Chondrocyte (in vitro differentiated cells): ENCODE data around the gene TNIP1. TPM values are rescaled to one million over a fixed set of nuclear protein-coding genes. Genes with fewer than 3 reads are reported as not detected.

Experiments
- DNase-seq: peaks from one replicate; pipeline ENCODE4 v3.0.0; 2021; ENCODE audit warnings: mixed read lengths, low spot score
- H3K27ac Mint-ChIP-seq: one replicate; pipeline ENCODE4 v1.8.0; 2021; ENCODE audit warnings: mild to moderate bottlenecking, moderate library complexity, mixed read lengths; ENCODE audit not compliant: unreplicated experiment
- H3K27me3 Mint-ChIP-seq: 2 replicates; pipeline ENCODE4 v1.8.0; 2021; ENCODE audit warnings: low read depth, mixed read lengths
- H3K36me3 Mint-ChIP-seq: 2 replicates; pipeline ENCODE4 v1.8.0; 2021; ENCODE audit warnings: low read depth, mixed read lengths
- H3K4me1 Mint-ChIP-seq: 2 replicates; pipeline ENCODE4 v1.8.0; 2021; ENCODE audit warnings: low read depth, mild to moderate bottlenecking, mixed read lengths
- H3K4me3 Mint-ChIP-seq: one replicate; pipeline ENCODE4 v1.8.0; 2021; ENCODE audit warnings: mild to moderate bottlenecking, moderate library complexity, mixed read lengths; ENCODE audit not compliant: unreplicated experiment
- H3K9me3 Mint-ChIP-seq: 2 replicates; pipeline ENCODE4 v1.8.0; 2021; ENCODE audit warnings: low read depth, mixed read lengths
- total RNA-seq: library from RNA; stranded (reverse); gene quantifications from 3 replicates; pipeline ENCODE4 v1.2.1, GENCODE V29; 2021
- TF ChIP-seq, protein P1 (sequence below): fragments of 200-600 bp; sonication (generic); IDR thresholded peaks from 2 replicates; pipeline ENCODE4 v1.5.0; 2021; ENCODE audit warnings: antibody characterized with exemption, mild to moderate bottlenecking, moderate library complexity

The TNIP1 gene
- total RNA-seq, 1 donor from 2014 or later: 75.6 TPM

DNA sequence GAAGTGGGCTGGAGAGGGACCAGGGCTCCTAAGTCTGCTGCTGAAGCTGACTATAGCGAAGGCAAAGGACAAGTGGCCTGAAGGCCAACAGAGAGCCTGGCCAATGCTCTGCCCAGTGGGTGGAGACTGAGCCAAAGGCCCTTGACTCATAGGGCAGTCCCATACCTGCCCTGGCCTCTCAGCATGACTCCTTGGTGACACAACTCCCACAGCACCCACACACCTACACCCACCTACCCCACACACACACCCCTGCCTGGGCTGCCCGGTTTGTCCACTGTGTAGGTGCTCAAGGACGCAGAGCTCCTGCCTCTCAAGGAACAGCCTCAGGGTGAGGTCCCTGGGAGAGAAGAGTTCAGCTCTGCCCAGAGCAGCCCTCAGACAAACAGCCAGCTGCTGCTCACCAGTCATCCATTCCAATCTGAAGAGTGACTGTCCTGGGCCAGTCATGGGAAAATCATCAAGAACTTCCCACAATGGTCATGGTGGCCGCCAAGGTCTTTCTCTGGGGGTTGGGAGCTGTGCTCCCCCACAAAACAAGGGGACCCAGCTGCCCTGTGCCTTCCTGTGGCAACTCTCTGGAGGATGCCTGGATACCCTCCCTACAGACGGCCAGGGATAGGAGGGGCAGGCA, 5.0 kb downstream of the TNIP1 start:
- TF ChIP-seq, protein P1, sequence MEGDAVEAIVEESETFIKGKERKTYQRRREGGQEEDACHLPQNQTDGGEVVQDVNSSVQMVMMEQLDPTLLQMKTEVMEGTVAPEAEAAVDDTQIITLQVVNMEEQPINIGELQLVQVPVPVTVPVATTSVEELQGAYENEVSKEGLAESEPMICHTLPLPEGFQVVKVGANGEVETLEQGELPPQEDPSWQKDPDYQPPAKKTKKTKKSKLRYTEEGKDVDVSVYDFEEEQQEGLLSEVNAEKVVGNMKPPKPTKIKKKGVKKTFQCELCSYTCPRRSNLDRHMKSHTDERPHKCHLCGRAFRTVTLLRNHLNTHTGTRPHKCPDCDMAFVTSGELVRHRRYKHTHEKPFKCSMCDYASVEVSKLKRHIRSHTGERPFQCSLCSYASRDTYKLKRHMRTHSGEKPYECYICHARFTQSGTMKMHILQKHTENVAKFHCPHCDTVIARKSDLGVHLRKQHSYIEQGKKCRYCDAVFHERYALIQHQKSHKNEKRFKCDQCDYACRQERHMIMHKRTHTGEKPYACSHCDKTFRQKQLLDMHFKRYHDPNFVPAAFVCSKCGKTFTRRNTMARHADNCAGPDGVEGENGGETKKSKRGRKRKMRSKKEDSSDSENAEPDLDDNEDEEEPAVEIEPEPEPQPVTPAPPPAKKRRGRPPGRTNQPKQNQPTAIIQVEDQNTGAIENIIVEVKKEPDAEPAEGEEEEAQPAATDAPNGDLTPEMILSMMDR: no peak
- no peaks in the 10 kb centered on the region for H3K27me3 Mint-ChIP-seq
- H3K27ac Mint-ChIP-seq: peak overlapping the region; percentile 80
- no peak for DNase-seq
- peaks cover 4% of the 10 kb centered on the region for H3K36me3 Mint-ChIP-seq
- no peaks in the 10 kb centered on the region for H3K9me3 Mint-ChIP-seq
- peaks cover 78% of the 10 kb centered on the region for H3K4me1 Mint-ChIP-seq
- H3K4me3 Mint-ChIP-seq: no peak overlapping the region

DNA sequence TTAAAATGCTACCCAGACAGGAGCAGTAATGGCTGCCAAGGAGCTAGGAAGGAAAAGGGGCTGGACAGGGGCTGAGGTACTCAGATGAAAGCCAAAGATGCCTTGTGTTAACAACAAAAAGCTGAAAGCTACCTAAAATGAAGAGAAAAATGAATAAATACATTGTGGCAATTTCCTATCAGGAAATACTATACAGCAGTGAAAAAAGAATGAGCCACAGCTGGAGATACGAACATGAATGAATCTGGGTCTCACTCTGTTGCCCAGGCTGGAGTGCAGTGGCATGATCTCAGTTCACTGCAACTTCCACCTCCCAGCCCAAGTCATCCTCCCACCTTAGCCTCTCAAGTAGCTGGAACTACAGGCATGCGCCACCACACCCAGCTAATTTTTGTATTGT, 6.3 kb downstream of the TNIP1 start:
- TF ChIP-seq, protein P1: no peak
- Mint-ChIP-seq H3K27ac (peak overlapping the region; percentile 95), H3K9me3 (no peaks in the 10 kb centered on the region), H3K27me3 (no peaks in the 10 kb centered on the region), H3K4me3 (no peak overlapping the region), H3K4me1 (peaks cover 79% of the 10 kb centered on the region), H3K36me3 (peaks cover 4% of the 10 kb centered on the region)
- no peak for DNase-seq

DNA sequence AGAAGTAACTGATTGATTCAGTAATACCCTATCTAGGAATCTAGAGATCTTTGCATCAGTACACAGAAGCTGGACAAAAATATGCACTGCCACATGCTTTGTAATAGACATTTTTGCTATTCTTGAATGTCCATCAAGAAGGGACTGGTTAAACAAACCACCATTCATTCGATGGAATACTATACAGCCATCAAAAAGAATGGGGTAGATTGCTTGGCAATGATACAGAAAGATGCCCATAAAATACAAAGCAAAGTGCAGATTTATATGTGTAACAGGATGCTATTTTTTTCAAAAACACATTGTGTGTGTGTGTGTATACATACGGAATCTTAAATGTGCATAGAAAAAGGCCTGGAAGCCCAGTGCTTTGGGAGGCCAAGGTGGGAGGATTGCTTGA, 7.6 kb downstream of the TNIP1 start:
- H3K36me3 Mint-ChIP-seq: peaks cover 2% of the 10 kb centered on the region
- H3K27me3 Mint-ChIP-seq: no peaks in the 10 kb centered on the region
- H3K9me3 Mint-ChIP-seq: no peaks in the 10 kb centered on the region
- no peak overlapping the region for H3K4me3 Mint-ChIP-seq
- TF ChIP-seq, protein P1: no peak
- H3K4me1 Mint-ChIP-seq: peaks cover 76% of the 10 kb centered on the region
- DNase-seq: no peak
- peak overlapping the region; percentile 95 for H3K27ac Mint-ChIP-seq

DNA sequence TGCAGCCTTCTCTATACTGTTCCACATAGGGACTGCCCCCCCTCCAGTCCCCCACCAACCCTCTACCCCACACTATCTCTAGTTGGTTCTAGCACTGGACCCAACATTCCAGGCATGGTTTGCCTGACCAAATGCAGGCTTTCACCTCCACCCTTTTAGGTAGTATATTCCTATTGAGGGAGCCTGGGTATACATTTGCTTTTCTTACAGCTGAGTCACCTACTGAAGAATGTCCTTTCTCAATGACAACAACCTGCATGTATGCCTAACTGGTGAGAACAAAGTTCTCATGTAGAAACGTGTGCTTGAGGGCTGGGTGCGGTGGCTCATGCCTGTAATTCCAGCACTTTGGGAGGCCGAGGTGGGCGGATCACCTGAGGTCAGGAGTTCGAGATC, 8.2 kb downstream of the TNIP1 start:
- Mint-ChIP-seq H3K4me1 (peaks cover 76% of the 10 kb centered on the region), H3K27ac (peak overlapping the region; percentile 95), H3K4me3 (no peak overlapping the region), H3K36me3 (no peaks in the 10 kb centered on the region), H3K27me3 (no peaks in the 10 kb centered on the region), H3K9me3 (no peaks in the 10 kb centered on the region)
- TF ChIP-seq, protein P1: no peak
- no peak for DNase-seq

DNA sequence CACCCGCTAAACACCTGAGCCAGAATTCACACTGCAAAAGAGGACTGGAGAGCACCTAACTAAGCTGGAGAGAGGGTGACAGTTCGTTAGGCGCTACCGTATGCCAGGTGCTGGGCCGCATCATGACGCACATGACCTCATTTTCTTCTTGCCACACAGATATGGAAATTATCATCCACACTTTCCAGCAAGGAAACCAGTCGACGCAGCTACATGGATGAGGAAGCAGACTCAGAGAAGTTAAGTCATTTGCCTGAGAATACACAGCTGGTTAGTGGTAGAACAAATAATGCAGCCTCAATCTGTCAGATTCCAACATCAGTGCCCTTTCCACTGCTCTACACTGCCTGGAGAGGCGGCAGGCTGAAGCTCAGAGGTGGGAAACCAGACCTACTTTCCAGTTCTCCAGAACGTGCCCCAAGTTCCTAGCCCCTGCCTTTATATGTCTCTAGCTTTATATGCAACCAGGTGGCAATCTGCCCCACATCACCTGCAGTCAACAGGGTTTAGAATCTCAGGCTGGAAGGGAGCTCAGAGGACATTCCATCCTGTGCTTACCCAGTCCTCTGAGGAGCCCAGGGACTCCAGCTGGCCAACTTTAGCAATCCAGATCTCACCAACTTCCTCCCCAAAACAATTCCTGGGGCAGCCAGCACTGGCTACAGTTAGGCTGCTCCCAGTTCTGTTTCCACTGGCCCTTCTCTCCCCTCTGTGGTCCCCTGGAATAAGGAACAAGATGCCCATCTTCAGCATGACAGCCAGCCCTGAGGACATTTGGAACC, 8.8 kb downstream of the TNIP1 start:
- Mint-ChIP-seq H3K36me3 (no peaks in the 10 kb centered on the region), H3K27ac (peak overlapping the region; percentile 95), H3K27me3 (no peaks in the 10 kb centered on the region), H3K4me3 (no peak overlapping the region), H3K4me1 (peaks cover 78% of the 10 kb centered on the region), H3K9me3 (no peaks in the 10 kb centered on the region)
- TF ChIP-seq, protein P1: no peak
- no peak for DNase-seq
